GM10266 (cell line): Measurements from ENCODE around the gene RBM4.

Source experiments
- DNase-seq: peaks from one replicate; pipeline ENCODE4 v3.0.0; 2012; ENCODE audit errors: extremely low spot score
- CTCF ChIP-seq: IDR thresholded peaks from 2 replicates; pipeline ENCODE4 v1.5.1; 2012; ENCODE audit warnings: mild to moderate bottlenecking, low read depth; ENCODE audit not compliant: control insufficient read depth, insufficient read depth; ENCODE audit errors: missing control alignments

RBM4 gene

GRCh38 chr11:66692446-66692845 is 53.9 kb downstream of the RBM4 start:
- DNase-seq: no peak
- no peak for TF ChIP-seq CTCF

- no peak for TF ChIP-seq CTCF
- DNase-seq: no peak
Measured at GRCh38 chr11:66692871-66693331, 54.4 kb downstream of the RBM4 start.

GRCh38 chr11:66693356-66694055 is 55.0 kb downstream of the RBM4 start:
- TF ChIP-seq CTCF: no peak
- DNase-seq: no peak

GRCh38 chr11:66694056-66694410 is 55.5 kb downstream of the RBM4 start:
- DNase-seq: no peak
- no peak for TF ChIP-seq CTCF

GRCh38 chr11:66694732-66695207 is 56.3 kb downstream of the RBM4 start:
- TF ChIP-seq CTCF: peak; percentile 81
- DNase-seq: peak; percentile 94
